ENCODE results near the gene SLC12A3.

SLC12A3 gene

DNA sequence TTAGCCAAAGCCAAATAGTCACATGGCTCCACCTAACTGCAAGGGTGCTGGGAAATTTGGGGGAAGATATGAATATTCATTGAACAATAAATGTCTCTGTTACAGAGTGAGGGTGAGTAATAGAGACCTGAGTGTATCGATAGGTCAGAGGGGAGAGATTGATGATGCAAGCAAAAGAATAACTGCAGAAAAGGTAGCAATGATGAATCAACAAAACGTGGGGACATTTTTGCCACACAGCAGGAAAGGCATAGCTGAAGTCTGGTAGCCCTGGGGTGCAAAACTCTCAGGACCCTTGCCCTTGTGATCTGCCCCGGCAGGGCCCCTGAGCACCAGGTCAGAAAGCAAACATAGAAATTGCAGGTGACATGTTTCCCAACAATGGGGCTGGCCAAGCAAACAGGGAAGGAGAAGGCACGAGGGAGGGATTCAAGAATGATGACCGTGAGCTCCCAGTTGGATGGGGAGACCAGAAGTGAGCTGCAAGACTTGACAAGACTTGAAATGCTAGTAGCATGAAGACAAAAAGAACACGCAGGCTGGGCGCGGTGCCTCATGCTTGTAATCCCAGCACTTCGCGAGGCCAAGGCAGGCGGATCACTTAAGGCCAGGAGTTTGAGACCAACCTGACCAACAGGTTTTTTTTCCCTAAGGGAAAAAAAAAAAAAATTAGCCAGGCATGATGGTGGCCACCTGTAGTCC is 54.2 kb downstream of the SLC12A3 start:
- Histone ChIP-seq H3K4me3 (ENCODE audit: low read length) (no peak overlapping the region), H3K9me3 (ENCODE audit: control insufficient read depth, low read length) (no peaks in the 10 kb centered on the region), H3K36me3 (ENCODE audit: control insufficient read depth, insufficient read depth, low read length) (no peaks in the 10 kb centered on the region), H3K9ac (ENCODE audit: low read length) (no peak overlapping the region), H3K4me1 (ENCODE audit: control insufficient read depth, insufficient read depth, low read length) (no peaks in the 10 kb centered on the region), H3K27me3 (ENCODE audit: control insufficient read depth, insufficient read depth, low read length) (no peaks in the 10 kb centered on the region)

DNA sequence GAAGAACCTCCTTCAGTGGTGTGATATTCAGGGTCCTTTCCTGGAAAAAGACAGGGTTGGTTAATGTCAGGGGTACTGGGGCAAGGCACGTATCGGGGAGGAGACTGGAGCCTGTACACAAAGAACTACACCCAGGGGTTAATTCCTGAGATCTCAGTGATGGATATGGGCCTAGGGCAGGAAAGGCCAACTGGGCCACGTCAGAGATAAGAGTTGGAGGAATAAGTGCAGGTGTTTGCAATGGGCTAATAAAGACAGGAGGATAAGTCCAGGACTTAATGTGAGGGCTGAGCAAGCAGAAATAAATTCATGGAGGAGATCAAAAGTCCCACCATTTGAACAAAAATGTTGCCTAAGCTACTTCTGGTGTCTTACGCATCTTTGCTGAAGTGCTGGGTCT is 56.6 kb downstream of the SLC12A3 start:
- Histone ChIP-seq H3K27me3 (ENCODE audit: control insufficient read depth, insufficient read depth, low read length) (no peaks in the 10 kb centered on the region), H3K9me3 (ENCODE audit: control insufficient read depth, low read length) (no peaks in the 10 kb centered on the region), H3K36me3 (ENCODE audit: control insufficient read depth, insufficient read depth, low read length) (no peaks in the 10 kb centered on the region), H3K9ac (ENCODE audit: low read length) (no peak overlapping the region), H3K4me3 (ENCODE audit: low read length) (no peak overlapping the region), H3K4me1 (ENCODE audit: control insufficient read depth, insufficient read depth, low read length) (no peaks in the 10 kb centered on the region)

DNA sequence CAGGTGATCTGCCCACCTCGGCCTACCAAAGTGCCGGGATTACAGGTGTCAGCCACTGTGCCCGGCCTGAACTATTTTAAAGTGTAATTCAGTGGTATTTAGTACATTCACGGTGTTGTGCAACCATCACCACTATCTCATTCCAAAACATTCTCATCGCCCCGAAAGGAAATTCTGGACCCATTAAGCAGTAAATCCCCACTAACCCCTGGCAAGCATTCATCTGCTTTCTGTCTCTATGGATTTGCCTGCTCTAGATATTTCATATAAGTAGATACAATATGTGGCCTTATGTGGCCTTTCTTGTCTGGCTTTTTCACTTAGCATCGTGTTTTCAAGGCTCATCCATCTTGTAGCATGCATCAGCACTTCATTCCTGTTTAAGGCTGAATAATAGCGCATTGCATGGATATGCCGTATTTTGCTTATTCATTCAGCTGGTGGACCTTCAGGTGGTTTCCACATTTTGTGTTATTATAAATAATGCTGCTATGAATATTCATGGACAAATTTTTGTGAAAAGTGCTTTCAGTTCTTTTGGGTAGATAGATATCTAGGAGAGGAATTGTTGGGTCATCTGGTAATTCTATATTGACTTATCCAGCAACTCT is 58.6 kb downstream of the SLC12A3 start:
- Histone ChIP-seq H3K9me3 (ENCODE audit: control insufficient read depth, low read length) (no peaks in the 10 kb centered on the region), H3K36me3 (ENCODE audit: control insufficient read depth, insufficient read depth, low read length) (no peaks in the 10 kb centered on the region), H3K27me3 (ENCODE audit: control insufficient read depth, insufficient read depth, low read length) (no peaks in the 10 kb centered on the region), H3K4me1 (ENCODE audit: control insufficient read depth, insufficient read depth, low read length) (no peaks in the 10 kb centered on the region), H3K9ac (ENCODE audit: low read length) (no peak overlapping the region), H3K4me3 (ENCODE audit: low read length) (no peak overlapping the region)

DNA sequence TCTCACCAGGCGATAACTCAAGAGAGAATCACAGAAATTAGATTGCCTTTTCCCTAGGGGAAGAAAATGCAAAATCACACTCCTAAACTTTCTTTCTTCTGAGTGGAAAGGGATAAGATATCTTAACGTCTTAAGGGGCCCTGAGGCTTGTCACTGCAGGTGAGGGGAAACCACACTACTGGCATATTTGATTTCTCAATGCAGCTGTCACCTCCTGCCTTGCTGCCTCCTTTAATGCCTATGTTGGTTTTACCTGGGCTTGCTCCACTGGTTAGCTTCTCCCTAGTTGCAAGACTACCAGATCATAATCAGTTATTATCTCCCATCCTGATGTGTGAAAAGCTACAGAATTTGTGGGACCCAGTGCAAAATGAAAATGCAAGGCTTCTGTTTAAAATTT is 62.5 kb downstream of the SLC12A3 start:
- H3K36me3 ChIP-seq (ENCODE audit: control insufficient read depth, insufficient read depth, low read length): no peaks in the 10 kb centered on the region
- no peak overlapping the region for H3K4me3 ChIP-seq (ENCODE audit: low read length)
- no peak overlapping the region for H3K9ac ChIP-seq (ENCODE audit: low read length)

DNA sequence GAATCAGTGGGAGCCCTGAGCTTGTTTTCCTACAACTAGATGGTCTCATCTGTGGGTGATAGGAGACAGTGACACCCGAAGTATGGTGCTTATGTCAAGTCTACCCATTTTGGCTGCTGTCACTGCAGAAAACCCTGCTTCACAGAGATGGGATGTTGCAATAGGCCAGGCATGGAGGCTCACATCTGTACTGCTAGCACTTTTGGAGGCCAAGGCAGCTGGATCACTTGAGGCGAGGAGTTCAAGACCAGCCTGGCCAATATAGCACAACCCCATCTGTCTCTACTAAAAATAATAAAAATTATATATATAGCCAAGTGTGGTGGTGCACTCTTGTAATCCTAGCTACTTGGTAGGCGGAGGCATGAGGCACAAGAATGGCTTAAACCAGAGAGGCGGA is 64.6 kb downstream of the SLC12A3 start:
- no peak overlapping the region for H3K4me3 ChIP-seq (ENCODE audit: low read length)
- H3K9me3 ChIP-seq (ENCODE audit: control insufficient read depth, low read length): no peaks in the 10 kb centered on the region
- peaks cover 7% of the 10 kb centered on the region for H3K4me1 ChIP-seq (ENCODE audit: control insufficient read depth, insufficient read depth, low read length)
- no peaks in the 10 kb centered on the region for H3K27me3 ChIP-seq (ENCODE audit: control insufficient read depth, insufficient read depth, low read length)
- H3K36me3 ChIP-seq (ENCODE audit: control insufficient read depth, insufficient read depth, low read length): no peaks in the 10 kb centered on the region
- no peak overlapping the region for H3K9ac ChIP-seq (ENCODE audit: low read length)

More for the DNA sequence above, 62.5 kb downstream of the SLC12A3 start:
- H3K9me3 ChIP-seq (ENCODE audit: control insufficient read depth, low read length): no peaks in the 10 kb centered on the region
- H3K4me1 ChIP-seq (ENCODE audit: control insufficient read depth, insufficient read depth, low read length): peaks cover 7% of the 10 kb centered on the region
- no peaks in the 10 kb centered on the region for H3K27me3 ChIP-seq (ENCODE audit: control insufficient read depth, insufficient read depth, low read length)

DNA sequence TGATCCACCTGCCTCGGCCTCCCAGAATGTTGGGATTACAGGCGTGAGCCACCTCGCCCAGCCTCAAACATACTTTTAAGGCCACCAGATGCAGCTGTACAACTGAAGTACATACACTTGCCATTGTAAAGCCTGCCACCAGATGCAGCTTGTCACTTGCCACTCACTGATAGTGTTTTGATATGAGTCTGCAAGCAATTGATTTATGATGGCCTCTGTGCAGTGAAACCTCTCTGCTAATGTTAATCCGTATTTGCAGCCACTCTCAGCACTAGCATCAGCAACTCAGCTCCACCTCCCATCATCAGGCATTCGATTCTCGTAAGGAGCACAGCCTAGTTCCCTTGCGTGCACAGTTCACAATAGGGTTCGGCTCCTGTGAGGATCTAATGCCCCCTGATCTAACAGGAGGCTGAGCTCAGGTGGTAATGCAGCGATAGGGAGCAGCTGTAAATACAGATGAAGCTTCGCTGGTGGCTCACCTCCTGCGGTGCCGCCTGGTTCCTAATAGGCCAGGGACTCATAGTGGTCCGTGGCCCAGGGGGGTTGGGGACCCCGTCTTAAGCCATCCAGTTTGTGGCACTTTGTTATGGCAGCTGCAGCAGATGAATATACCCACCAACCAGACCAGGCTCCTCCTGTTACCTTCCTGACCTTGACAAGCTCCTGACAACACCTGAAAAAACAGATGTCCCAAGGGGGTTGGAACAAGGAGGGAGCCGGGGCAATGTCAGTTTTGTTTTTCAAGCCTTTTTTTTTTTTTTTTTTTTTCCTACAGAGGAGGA is 65.7 kb downstream of the SLC12A3 start:
- peak overlapping the region; percentile 99 for H3K9ac ChIP-seq (ENCODE audit: low read length)
- no peaks in the 10 kb centered on the region for H3K27me3 ChIP-seq (ENCODE audit: control insufficient read depth, insufficient read depth, low read length)
- no peaks in the 10 kb centered on the region for H3K9me3 ChIP-seq (ENCODE audit: control insufficient read depth, low read length)
- peaks cover 7% of the 10 kb centered on the region for H3K4me1 ChIP-seq (ENCODE audit: control insufficient read depth, insufficient read depth, low read length)
- H3K4me3 ChIP-seq (ENCODE audit: low read length): no peak overlapping the region
- H3K36me3 ChIP-seq (ENCODE audit: control insufficient read depth, insufficient read depth, low read length): no peaks in the 10 kb centered on the region

DNA sequence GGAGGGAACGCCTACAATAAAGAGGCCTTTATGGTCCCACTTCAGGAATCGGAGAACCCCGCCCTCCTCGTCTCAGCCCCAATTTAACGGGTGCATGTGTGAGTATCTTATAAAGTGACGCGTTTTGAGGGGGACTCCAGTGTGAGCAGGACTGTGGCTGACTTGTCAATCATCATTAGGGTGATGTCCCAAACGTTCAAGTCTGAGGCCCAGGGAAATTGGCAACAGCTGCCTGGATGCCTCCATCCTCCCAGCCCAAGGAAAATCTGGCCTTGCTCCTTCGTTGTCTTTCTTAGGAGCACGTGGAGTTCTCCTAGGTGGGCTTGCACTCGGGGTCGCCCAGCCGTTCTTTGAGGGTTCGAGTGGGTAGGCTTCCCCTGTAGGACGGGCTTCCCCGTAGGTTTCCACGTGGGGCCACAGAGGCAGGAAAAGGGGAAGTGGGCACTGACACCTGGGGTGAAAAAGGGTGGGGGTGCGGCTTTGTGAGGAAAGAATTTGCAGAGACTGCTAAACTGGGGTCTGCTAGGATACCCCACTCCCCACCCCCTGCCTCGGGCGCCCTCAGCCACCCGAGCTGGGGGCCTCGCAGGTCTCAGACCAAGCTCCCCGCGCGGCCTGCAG is 66.4 kb downstream of the SLC12A3 start:
- H3K27me3 ChIP-seq (ENCODE audit: control insufficient read depth, insufficient read depth, low read length): no peaks in the 10 kb centered on the region
- no peaks in the 10 kb centered on the region for H3K36me3 ChIP-seq (ENCODE audit: control insufficient read depth, insufficient read depth, low read length)
- H3K9me3 ChIP-seq (ENCODE audit: control insufficient read depth, low read length): no peaks in the 10 kb centered on the region
- H3K4me3 ChIP-seq (ENCODE audit: low read length): peak overlapping the region; percentile 35
- peaks cover 7% of the 10 kb centered on the region for H3K4me1 ChIP-seq (ENCODE audit: control insufficient read depth, insufficient read depth, low read length)
- peak overlapping the region; percentile 99 for H3K9ac ChIP-seq (ENCODE audit: low read length)

DNA sequence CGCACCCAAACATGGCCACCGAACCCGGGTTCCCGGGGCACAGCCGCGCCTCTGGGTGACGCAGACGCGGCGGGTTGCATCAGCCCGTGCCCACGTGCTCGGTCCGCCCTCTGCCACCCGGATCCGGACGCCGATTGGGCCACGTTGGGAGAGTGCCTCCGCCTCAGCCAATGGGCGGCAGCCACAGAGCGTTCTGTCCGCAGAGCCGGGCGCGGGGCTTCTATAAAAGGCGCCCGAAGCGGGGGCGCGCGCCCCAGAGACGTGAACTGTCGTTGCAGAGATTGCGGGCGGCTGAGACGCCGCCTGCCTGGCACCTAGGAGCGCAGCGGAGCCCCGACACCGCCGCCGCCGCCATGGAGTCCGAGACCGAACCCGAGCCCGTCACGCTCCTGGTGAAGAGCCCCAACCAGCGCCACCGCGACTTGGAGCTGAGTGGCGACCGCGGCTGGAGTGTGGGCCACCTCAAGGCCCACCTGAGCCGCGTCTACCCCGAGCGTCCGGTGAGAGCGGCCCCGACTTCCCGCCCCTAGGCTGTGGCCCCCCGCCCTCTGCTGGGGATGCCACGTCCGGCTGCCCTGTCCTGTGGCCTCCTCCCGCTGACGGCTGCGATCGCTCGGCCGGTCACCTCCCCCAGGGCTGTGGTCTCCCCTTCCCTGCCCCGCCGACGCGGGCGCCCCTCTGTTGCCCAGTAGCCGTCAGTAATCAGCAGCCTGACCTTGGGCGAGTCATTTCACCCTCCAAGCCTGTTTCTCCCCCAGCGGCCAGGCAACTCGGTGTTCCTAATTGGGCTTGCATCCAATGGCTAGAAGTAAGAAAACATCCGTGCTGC is 67.1 kb downstream of the SLC12A3 start, which contains the start of gene HERPUD1:
Gene HERPUD1, plus strand, starts transcription at position 251 of the 829 bp plus-strand sequence. Its CDS starts 103 bp downstream, at position 354.
- Histone ChIP-seq H3K4me3 (ENCODE audit: low read length) (peak within 1 kb of the TSS; percentile 96), H3K9me3 (ENCODE audit: control insufficient read depth, low read length) (no peaks in the 10 kb centered on the region), H3K9ac (ENCODE audit: low read length) (peak within 1 kb of the TSS; percentile 99), H3K27me3 (ENCODE audit: control insufficient read depth, insufficient read depth, low read length) (no peaks in the 10 kb centered on the region), H3K4me1 (ENCODE audit: control insufficient read depth, insufficient read depth, low read length) (peaks cover 11% of the 10 kb centered on the region), H3K36me3 (ENCODE audit: control insufficient read depth, insufficient read depth, low read length) (no peaks in the 10 kb centered on the region)

DNA sequence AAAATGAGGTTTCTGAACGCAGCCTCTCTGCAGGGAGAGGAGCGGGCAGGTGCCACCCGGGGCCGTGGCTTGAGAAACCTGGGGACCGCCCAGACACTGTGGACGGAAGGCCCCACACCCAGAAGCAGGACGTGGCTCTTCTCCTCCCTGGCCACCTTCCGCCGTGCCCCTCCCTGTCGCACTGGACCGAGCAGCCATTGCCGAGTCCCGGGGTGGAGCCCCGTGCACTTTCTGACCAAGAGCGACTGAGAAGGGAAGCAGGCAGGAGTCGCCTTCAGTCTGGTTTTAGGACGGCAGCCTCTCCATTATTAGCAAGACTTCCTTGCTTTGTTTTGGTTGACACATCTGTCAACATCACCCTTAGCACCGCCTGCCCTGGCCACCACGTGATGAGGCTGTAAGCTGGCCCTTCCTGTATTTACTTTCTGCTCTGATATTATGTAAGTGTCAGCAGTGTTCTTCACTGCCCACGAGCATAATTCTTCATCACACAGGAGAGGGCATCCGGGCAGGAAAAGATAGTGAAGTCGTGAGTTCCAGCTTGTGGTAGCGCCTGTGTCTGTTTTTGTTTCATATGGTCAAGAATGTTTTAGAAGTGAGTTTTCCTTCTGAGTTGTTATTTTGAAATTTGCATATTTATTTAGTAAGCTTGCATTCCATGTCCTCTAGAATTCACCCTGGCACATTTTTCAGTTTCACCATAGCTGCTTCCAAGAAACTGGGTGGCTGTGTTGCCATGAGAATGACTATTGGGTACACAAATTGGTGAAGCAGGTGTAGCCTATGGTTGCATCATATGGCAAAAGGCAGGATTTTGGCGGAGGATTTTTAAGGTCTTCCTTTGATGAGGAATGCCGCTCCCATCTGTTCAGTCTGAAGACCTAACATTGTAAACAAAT is 68.0 kb downstream of the SLC12A3 start:
- peaks cover 17% of the 10 kb centered on the region for H3K4me1 ChIP-seq (ENCODE audit: control insufficient read depth, insufficient read depth, low read length)
- peak overlapping the region; percentile 96 for H3K4me3 ChIP-seq (ENCODE audit: low read length)
- no peaks in the 10 kb centered on the region for H3K27me3 ChIP-seq (ENCODE audit: control insufficient read depth, insufficient read depth, low read length)
- peak overlapping the region; percentile 99 for H3K9ac ChIP-seq (ENCODE audit: low read length)
- H3K36me3 ChIP-seq (ENCODE audit: control insufficient read depth, insufficient read depth, low read length): no peaks in the 10 kb centered on the region
- H3K9me3 ChIP-seq (ENCODE audit: control insufficient read depth, low read length): no peaks in the 10 kb centered on the region

DNA sequence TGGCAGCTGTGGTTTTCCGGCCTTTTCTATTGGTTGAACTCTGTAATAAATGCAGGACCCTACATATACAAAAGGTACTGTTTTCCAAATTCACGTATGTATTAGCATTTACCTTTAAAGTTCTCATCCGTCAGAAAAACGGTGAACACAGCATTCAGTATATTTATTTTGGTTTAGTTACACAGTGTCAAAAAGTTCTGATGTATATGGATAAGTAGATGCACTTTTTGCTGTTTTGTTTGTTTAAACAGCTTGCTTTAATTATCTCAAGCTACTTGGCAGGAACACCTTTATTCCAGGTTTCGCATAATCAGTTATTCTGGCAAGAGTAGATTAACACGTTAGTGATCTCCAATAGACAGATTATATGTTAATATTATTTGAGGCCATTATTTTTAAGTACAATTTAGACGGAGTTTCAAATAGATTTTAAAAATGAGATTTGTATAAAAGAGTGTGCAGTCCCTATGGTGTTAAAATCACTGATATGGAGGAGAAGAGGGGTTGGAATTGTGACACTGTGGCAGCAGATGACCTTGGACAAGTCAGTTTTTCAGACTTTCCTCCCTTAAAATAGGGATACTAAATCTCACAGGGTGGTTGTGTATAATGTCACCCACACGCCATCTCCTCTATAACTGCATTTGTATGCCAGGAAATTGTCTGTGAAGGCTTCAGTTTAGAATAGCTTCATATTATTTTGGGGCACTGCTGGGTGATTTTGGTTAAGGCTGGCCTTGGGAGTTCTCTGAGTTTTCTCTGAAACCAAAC is 69.0 kb downstream of the SLC12A3 start:
- Histone ChIP-seq H3K9ac (ENCODE audit: low read length) (peak overlapping the region; percentile 99), H3K4me1 (ENCODE audit: control insufficient read depth, insufficient read depth, low read length) (peaks cover 24% of the 10 kb centered on the region), H3K9me3 (ENCODE audit: control insufficient read depth, low read length) (no peaks in the 10 kb centered on the region), H3K36me3 (ENCODE audit: control insufficient read depth, insufficient read depth, low read length) (peaks cover 6% of the 10 kb centered on the region), H3K4me3 (ENCODE audit: low read length) (peak overlapping the region; percentile 96), H3K27me3 (ENCODE audit: control insufficient read depth, insufficient read depth, low read length) (no peaks in the 10 kb centered on the region)
